ENCODE data around the gene PTPRK.

The PTPRK gene

GRCh38 chr6:128508588-128509296 is 11.7 kb downstream of the PTPRK start:
- no peak overlapping the region for H3K27ac ChIP-seq

GRCh38 chr6:128507337-128508310 is 12.8 kb downstream of the PTPRK start:
- TF ChIP-seq, protein P1, sequence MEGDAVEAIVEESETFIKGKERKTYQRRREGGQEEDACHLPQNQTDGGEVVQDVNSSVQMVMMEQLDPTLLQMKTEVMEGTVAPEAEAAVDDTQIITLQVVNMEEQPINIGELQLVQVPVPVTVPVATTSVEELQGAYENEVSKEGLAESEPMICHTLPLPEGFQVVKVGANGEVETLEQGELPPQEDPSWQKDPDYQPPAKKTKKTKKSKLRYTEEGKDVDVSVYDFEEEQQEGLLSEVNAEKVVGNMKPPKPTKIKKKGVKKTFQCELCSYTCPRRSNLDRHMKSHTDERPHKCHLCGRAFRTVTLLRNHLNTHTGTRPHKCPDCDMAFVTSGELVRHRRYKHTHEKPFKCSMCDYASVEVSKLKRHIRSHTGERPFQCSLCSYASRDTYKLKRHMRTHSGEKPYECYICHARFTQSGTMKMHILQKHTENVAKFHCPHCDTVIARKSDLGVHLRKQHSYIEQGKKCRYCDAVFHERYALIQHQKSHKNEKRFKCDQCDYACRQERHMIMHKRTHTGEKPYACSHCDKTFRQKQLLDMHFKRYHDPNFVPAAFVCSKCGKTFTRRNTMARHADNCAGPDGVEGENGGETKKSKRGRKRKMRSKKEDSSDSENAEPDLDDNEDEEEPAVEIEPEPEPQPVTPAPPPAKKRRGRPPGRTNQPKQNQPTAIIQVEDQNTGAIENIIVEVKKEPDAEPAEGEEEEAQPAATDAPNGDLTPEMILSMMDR (conservative IDR thresholded peaks at IDR 0.05): no peak
- H3K27ac ChIP-seq: no peak overlapping the region

More at GRCh38 chr6:128508588-128509296, 11.7 kb downstream of the PTPRK start:
- TF ChIP-seq, protein P1 (conservative IDR thresholded peaks at IDR 0.05): no peak

GRCh38 chr6:128505603-128506002 is 14.8 kb downstream of the PTPRK start:
- TF ChIP-seq, protein P1 (conservative IDR thresholded peaks at IDR 0.05): no peak
- no peak overlapping the region for H3K27ac ChIP-seq

- H3K27ac ChIP-seq: no peak overlapping the region
- TF ChIP-seq, protein P1 (conservative IDR thresholded peaks at IDR 0.05): no peak
Measured at GRCh38 chr6:128504003-128504654, 16.3 kb downstream of the PTPRK start.

GRCh38 chr6:128500749-128501600 is 19.4 kb downstream of the PTPRK start:
- H3K27ac ChIP-seq: no peak overlapping the region
- TF ChIP-seq, protein P1 (conservative IDR thresholded peaks at IDR 0.05): no peak

GRCh38 chr6:128500014-128500413 is 20.4 kb downstream of the PTPRK start:
- TF ChIP-seq, protein P1 (conservative IDR thresholded peaks at IDR 0.05): no peak
- H3K27ac ChIP-seq: 0 out of 2 replicates have a peak overlapping the region, but pooled peaks have one; percentile 11

All from VCaP (cell line).